ENCODE measurements around the gene TGFBR3. TPM values are rescaled to one million over a fixed set of nuclear protein-coding genes. Genes with fewer than 3 reads are reported as not detected.

Gene TGFBR3
- total and polyA plus RNA-seq, 2 of the 8 experiments (the other 6 are each of a cell fraction or from before 2014, with no cell fraction given): 2.0 to 6.1 TPM

DNA sequence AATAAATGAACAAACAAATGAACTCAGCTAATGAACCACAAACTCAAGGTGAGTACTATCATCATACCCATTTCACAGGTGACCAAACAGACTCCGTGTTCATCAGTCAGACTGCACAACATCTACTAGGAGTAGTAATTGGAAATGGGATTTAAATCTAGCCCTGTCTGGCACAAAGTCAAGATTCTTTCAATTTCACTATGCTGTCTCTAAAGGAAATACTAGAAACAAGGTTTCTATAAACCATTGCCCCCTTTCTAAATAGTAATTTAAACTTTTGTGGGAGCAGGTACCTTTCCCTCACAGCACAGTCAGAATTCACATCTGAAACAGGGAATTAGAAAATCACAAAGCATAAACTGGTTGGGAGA, 160.3 kb downstream of the TGFBR3 start:
- Histone ChIP-seq H4K5ac (ENCODE audit: insufficient read length, low read depth, low read length) (no peak overlapping the region), H2BK20ac (ENCODE audit: low read length) (no peak overlapping the region), H4K91ac (replicated peaks; ENCODE audit: insufficient read length, low read length) (no peak overlapping the region), H2BK12ac (ENCODE audit: low read depth, low read length) (no peak overlapping the region), H3K36me3 (ENCODE audit: control insufficient read depth in 2 of 4, insufficient read depth in 4 of 4, low read length in 3 of 4) (no peaks in the 10 kb centered on the region), H3K4ac (replicated peaks; ENCODE audit: insufficient read length, low read depth, low read length) (no peak overlapping the region), H2AK5ac (ENCODE audit: low read depth, low read length) (no peak overlapping the region), H3K14ac (ENCODE audit: insufficient read length) (no peak overlapping the region), H3K79me2 (ENCODE audit: control insufficient read depth in 1 of 2, insufficient read depth in 2 of 2, low read length in 2 of 2) (no peaks in the 10 kb centered on the region), H2AFZ (ENCODE audit: low read length) (no peak overlapping the region), H3K27me3 (replicated peaks in 1 of 4; ENCODE audit: control insufficient read depth in 3 of 4, extremely low read depth in 1 of 4, insufficient read depth in 3 of 4, low read length in 3 of 4) (no peaks in the 10 kb centered on the region), H2BK5ac (ENCODE audit: low read depth, low read length) (no peak overlapping the region), H3K4me2 (ENCODE audit: insufficient read depth in 1 of 2, low read depth in 2 of 2, low read length in 2 of 2) (no peak overlapping the region), H4K20me1 (replicated peaks in 1 of 2; ENCODE audit: control insufficient read depth in 1 of 2, insufficient read depth in 2 of 2, low read length in 2 of 2) (no peaks in the 10 kb centered on the region), H3K23me2 (ENCODE audit: low read depth, low read length) (no peaks in the 10 kb centered on the region; the same call in 1 of the 2 replicates), H2BK120ac (replicated peaks; ENCODE audit: low read depth, low read length) (no peak overlapping the region), H3K56ac (replicated peaks; ENCODE audit: insufficient read length, low read depth, low read length) (no peak overlapping the region), H3K9me3 (ENCODE audit: insufficient read depth in 2 of 2, low read depth in 1 of 2, low read length in 1 of 2) (no peaks in the 10 kb centered on the region), H3K79me1 (ENCODE audit: low read depth, low read length) (no peaks in the 10 kb centered on the region), H3K18ac (ENCODE audit: extremely low read depth, low read length) (no peak overlapping the region), H2BK15ac (ENCODE audit: low read length) (no peak overlapping the region), H4K8ac (ENCODE audit: extremely low read depth, insufficient read depth, low read length) (no peak overlapping the region), H3K9ac (replicated peaks in 1 of 4; ENCODE audit: extremely low read depth in 1 of 4, low read depth in 3 of 4, low read length in 3 of 4) (no peak overlapping the region), H3K23ac (ENCODE audit: insufficient read length) (no peak overlapping the region), H3K4me1 (replicated peaks in 1 of 4; ENCODE audit: control insufficient read depth in 3 of 4, insufficient read depth in 4 of 4, low read length in 3 of 4) (no peaks in the 10 kb centered on the region), H3K4me3 (ENCODE audit: extremely low read depth in 1 of 4, insufficient read depth in 2 of 4, low read depth in 3 of 4, low read length in 4 of 4) (no peak overlapping the region), H3K27ac (ENCODE audit: low read depth, low read length) (no peak overlapping the region)
- ChIA-PET POLR2A (ENCODE audit: partially characterized antibody) (no interaction called here), CTCF (ENCODE audit: partially characterized antibody) (interaction anchor here (1.2 kb wide), 1 partner anchor 108 kb away, joined by 3 read pairs; no protein-coding TSS in a partner anchor)
- FAIRE-seq (no peak), DNase-seq (ENCODE audit: low read depth in 1 of 2, low spot score in 2 of 2) (no peak)
- WGBS, 2 experiments (ENCODE audit: extremely low coverage in 1 of 2, insufficient coverage in 1 of 2, insufficient read length in 1 of 2, insufficient replicate concordance in 2 of 2, low coverage in 1 of 2, low lambda C conversion rate in 2 of 2, missing lambda C conversion rate in 1 of 2): 88% methylated on average over 1 of the region's 1 CpG; no CpG with 5 or more reads in 1 of the 2 experiments
- TF ChIP-seq KDM1A (IDR thresholded peaks at IDR 0.05; ENCODE audit: borderline replicate concordance, low read length): no peak
- TF ChIP-seq TAF7 (optimal IDR thresholded peaks at IDR 0.05; ENCODE audit: borderline replicate concordance, low read depth, low read length): no peak

Data from H1 (cell line).